ENCODE data around the gene FAM111A. TPM values are rescaled to one million over a fixed set of nuclear protein-coding genes. Genes with fewer than 3 reads are reported as not detected.

The FAM111A gene
- total RNA-seq, 1 experiment from 2014 or later: 37.9 TPM

GRCh38 chr11:59173080-59173963 is 30.7 kb downstream of the FAM111A start:
- in situ Hi-C loops (cut with HindIII; ENCODE audit: low pct_unique_long_range_greater_than_20kb, low sequenced_read_pairs): no loop called here
- Histone ChIP-seq H3K36me3 (ENCODE audit: control insufficient read depth, insufficient read depth, low read length) (no peaks in the 10 kb centered on the region), H3K4me1 (ENCODE audit: control insufficient read depth, insufficient read depth, low read length) (peaks cover 7% of the 10 kb centered on the region), H3K27me3 (ENCODE audit: control insufficient read depth, insufficient read depth, low read length) (peaks cover 12% of the 10 kb centered on the region), H3K4me3 (ENCODE audit: low read depth in 2 of 2, low read length in 2 of 2) (peak overlapping the region; percentile 26 to 43; a peak in 3 of 4 replicates), H3K27ac (ENCODE audit: low read length) (no peak overlapping the region), H3K9me3 (ENCODE audit: control insufficient read depth, insufficient read depth, low read depth, low read length) (no peaks in the 10 kb centered on the region)
- DNase-seq (ENCODE audit: low read depth, low spot score) (no peak), ATAC-seq (no peak)
- intact Hi-C loops (cut with micrococcal nuclease; ENCODE audit: unreplicated experiment): no loop called here
- ChIA-PET POLR2A (no interaction called here), CTCF (interaction anchor here (0.7 kb wide), 1 partner anchor 259 kb away, joined by 3 read pairs; no protein-coding TSS in a partner anchor)
- TF ChIP-seq POLR2AphosphoS5 (IDR thresholded peaks at IDR 0.05; ENCODE audit: low read depth, low read length): no peak
- TF ChIP-seq, protein P1, sequence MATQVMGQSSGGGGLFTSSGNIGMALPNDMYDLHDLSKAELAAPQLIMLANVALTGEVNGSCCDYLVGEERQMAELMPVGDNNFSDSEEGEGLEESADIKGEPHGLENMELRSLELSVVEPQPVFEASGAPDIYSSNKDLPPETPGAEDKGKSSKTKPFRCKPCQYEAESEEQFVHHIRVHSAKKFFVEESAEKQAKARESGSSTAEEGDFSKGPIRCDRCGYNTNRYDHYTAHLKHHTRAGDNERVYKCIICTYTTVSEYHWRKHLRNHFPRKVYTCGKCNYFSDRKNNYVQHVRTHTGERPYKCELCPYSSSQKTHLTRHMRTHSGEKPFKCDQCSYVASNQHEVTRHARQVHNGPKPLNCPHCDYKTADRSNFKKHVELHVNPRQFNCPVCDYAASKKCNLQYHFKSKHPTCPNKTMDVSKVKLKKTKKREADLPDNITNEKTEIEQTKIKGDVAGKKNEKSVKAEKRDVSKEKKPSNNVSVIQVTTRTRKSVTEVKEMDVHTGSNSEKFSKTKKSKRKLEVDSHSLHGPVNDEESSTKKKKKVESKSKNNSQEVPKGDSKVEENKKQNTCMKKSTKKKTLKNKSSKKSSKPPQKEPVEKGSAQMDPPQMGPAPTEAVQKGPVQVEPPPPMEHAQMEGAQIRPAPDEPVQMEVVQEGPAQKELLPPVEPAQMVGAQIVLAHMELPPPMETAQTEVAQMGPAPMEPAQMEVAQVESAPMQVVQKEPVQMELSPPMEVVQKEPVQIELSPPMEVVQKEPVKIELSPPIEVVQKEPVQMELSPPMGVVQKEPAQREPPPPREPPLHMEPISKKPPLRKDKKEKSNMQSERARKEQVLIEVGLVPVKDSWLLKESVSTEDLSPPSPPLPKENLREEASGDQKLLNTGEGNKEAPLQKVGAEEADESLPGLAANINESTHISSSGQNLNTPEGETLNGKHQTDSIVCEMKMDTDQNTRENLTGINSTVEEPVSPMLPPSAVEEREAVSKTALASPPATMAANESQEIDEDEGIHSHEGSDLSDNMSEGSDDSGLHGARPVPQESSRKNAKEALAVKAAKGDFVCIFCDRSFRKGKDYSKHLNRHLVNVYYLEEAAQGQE (IDR thresholded peaks at IDR 0.05; ENCODE audit: insufficient read depth in 1 of 2, low read depth in 2 of 2, low read length in 1 of 2): no peak
- TF ChIP-seq, protein P2, sequence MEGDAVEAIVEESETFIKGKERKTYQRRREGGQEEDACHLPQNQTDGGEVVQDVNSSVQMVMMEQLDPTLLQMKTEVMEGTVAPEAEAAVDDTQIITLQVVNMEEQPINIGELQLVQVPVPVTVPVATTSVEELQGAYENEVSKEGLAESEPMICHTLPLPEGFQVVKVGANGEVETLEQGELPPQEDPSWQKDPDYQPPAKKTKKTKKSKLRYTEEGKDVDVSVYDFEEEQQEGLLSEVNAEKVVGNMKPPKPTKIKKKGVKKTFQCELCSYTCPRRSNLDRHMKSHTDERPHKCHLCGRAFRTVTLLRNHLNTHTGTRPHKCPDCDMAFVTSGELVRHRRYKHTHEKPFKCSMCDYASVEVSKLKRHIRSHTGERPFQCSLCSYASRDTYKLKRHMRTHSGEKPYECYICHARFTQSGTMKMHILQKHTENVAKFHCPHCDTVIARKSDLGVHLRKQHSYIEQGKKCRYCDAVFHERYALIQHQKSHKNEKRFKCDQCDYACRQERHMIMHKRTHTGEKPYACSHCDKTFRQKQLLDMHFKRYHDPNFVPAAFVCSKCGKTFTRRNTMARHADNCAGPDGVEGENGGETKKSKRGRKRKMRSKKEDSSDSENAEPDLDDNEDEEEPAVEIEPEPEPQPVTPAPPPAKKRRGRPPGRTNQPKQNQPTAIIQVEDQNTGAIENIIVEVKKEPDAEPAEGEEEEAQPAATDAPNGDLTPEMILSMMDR (IDR thresholded peaks at IDR 0.05): no peak
- no peak for TF ChIP-seq TCF7L2 (IDR thresholded peaks at IDR 0.05; ENCODE audit: low read depth, low read length)
- TF ChIP-seq SIN3A (IDR thresholded peaks at IDR 0.05; ENCODE audit: borderline replicate concordance, insufficient read depth, low read depth, low read length): no peak
- no TSS peak for BruUV-seq (replicated peaks)

DNA sequence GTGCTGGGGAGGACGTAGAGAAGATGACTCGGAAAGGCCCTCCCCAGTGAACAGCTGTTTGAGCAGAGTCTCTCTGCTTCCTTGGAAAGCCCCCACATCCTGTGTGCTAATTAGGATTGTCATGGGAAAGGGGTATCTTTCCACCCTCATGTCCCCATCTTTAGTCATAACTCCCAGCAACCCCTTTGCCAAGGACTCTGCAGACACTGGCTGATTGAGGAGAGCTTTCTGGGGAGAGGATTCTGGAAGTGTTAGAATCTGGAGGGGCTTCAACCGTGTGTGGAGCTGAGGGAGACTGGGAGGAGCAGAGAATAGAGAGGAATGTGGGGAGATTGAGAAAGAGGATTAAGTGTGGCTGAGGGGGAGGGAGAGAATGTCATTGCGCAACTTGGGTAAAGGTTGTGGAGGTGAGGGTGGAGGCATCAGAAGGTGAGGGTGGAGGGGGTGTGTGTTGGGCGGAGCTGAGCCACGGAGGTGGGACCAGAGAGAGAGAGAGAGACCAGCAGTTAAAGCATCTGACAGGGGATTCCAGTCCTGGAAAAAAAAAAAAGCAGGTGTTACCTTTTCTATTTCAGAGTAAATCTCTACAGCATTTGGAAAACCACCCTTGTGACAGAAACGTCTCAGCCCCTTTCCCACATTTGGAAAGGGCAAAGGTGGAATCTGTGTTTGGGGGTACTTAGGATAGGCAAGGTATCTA is 31.5 kb downstream of the FAM111A start:
- CTCF ChIA-PET: interaction anchor here (1.1 kb wide), 1 partner anchor 17 kb away, joined by 3 read pairs; no protein-coding TSS in a partner anchor
- intact Hi-C loops (cut with micrococcal nuclease; ENCODE audit: unreplicated experiment): no loop called here

More for the DNA sequence above, 31.5 kb downstream of the FAM111A start:
- DNase-seq (ENCODE audit: low read depth, low spot score): no peak
- Histone ChIP-seq H3K36me3 (ENCODE audit: control insufficient read depth, insufficient read depth, low read length) (no peaks in the 10 kb centered on the region), H3K4me3 (ENCODE audit: low read depth in 2 of 2, low read length in 2 of 2) (no peak overlapping the region), H3K27ac (ENCODE audit: low read length) (no peak overlapping the region), H3K9me3 (ENCODE audit: control insufficient read depth, insufficient read depth, low read depth, low read length) (no peaks in the 10 kb centered on the region), H3K4me1 (ENCODE audit: control insufficient read depth, insufficient read depth, low read length) (peaks cover 7% of the 10 kb centered on the region), H3K27me3 (ENCODE audit: control insufficient read depth, insufficient read depth, low read length) (peaks cover 12% of the 10 kb centered on the region)
- no TSS peak for BruUV-seq (replicated peaks)
- TF ChIP-seq POLR2AphosphoS5 (IDR thresholded peaks at IDR 0.05; ENCODE audit: low read depth, low read length) (no peak), SIN3A (IDR thresholded peaks at IDR 0.05; ENCODE audit: borderline replicate concordance, insufficient read depth, low read depth, low read length) (no peak), TCF7L2 (IDR thresholded peaks at IDR 0.05; ENCODE audit: low read depth, low read length) (no peak)
- TF ChIP-seq, protein P2 (IDR thresholded peaks at IDR 0.05): no peak
- TF ChIP-seq, protein P1 (IDR thresholded peaks at IDR 0.05; ENCODE audit: insufficient read depth in 1 of 2, low read depth in 2 of 2, low read length in 1 of 2): no peak
- ATAC-seq: no peak
- POLR2A ChIA-PET: no interaction called here
- in situ Hi-C loops (cut with HindIII; ENCODE audit: low pct_unique_long_range_greater_than_20kb, low sequenced_read_pairs): no loop called here

All from Panc1 (cell line).